ENCODE measurements around the gene TESMIN. TPM values are rescaled to one million over a fixed set of nuclear protein-coding genes. Genes with fewer than 3 reads are reported as not detected.

The TESMIN gene
- total RNA-seq, 6 donors from 2014 or later, result 0.76 to 7.3 (median 1.8) TPM

- H3K9me3 ChIP-seq, result no peaks in the 10 kb centered on the region
- no peak for ATAC-seq (ENCODE audit: low FRiP score in 2 of 2)
- peaks cover 0 to 22% (median 17%) of the 10 kb centered on the region in 4 donors for H3K27me3 ChIP-seq
Observed at GRCh38 chr11:68688881-68689280, 62.4 kb downstream of the TESMIN start.

DNA sequence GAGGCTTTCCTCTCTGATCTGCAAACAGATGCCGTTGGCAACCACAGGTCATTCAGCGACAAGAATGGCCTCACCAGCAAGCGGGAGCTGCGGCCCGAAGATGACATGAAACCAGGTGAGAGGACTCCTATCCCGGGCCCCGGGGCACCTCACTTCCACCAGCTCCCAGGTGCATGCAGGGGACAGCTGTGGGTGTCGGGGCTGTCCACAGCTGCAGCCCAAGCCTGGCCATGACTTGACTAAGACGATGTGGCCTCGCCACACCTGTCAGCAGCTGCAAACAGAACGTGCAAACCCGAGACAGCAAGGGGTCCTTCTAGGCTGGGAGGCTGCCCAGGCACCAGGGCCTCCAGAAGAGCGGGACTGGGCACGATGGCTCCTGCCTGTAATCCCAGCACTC lies 63.3 kb downstream of the TESMIN start:
- WGBS, 2 donors, result 91 to 100% methylated on average over 1 to 14 of the region's 14 CpGs
- Histone ChIP-seq H3K27me3 (peaks cover 0 to 29% (median 22%) of the 10 kb centered on the region in 4 donors), H3K36me3 (no peaks in the 10 kb centered on the region), H3K27ac (no peak overlapping the region), H3K9me3 (no peaks in the 10 kb centered on the region), H3K4me1 (peaks cover 10 to 17% (median 13%) of the 10 kb centered on the region in 4 donors), H3K4me3 (no peak overlapping the region)
- TF ChIP-seq, protein P1, sequence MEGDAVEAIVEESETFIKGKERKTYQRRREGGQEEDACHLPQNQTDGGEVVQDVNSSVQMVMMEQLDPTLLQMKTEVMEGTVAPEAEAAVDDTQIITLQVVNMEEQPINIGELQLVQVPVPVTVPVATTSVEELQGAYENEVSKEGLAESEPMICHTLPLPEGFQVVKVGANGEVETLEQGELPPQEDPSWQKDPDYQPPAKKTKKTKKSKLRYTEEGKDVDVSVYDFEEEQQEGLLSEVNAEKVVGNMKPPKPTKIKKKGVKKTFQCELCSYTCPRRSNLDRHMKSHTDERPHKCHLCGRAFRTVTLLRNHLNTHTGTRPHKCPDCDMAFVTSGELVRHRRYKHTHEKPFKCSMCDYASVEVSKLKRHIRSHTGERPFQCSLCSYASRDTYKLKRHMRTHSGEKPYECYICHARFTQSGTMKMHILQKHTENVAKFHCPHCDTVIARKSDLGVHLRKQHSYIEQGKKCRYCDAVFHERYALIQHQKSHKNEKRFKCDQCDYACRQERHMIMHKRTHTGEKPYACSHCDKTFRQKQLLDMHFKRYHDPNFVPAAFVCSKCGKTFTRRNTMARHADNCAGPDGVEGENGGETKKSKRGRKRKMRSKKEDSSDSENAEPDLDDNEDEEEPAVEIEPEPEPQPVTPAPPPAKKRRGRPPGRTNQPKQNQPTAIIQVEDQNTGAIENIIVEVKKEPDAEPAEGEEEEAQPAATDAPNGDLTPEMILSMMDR (IDR thresholded peaks at IDR 0.05), result no peak
- DNase-seq (no peak), ATAC-seq (ENCODE audit: low FRiP score in 2 of 2) (no peak)

More at GRCh38 chr11:68688881-68689280, 62.4 kb downstream of the TESMIN start:
- H3K4me3 ChIP-seq, result no peak overlapping the region
- WGBS, 2 donors, result 85 to 86% methylated on average over 12 of the region's 12 CpGs
- no peak for TF ChIP-seq EP300 (IDR thresholded peaks at IDR 0.05)
- TF ChIP-seq, protein P1 (IDR thresholded peaks at IDR 0.05), result no peak
- TF ChIP-seq POLR2A (IDR thresholded peaks at IDR 0.05), result no peak
- TF ChIP-seq POLR2AphosphoS5 (IDR thresholded peaks at IDR 0.05), result no peak
- DNase-seq, result no peak
- H3K36me3 ChIP-seq, result no peaks in the 10 kb centered on the region
- no peak overlapping the region for H3K27ac ChIP-seq
- H3K4me1 ChIP-seq, result peaks cover 10 to 15% (median 13%) of the 10 kb centered on the region in 4 donors

DNA sequence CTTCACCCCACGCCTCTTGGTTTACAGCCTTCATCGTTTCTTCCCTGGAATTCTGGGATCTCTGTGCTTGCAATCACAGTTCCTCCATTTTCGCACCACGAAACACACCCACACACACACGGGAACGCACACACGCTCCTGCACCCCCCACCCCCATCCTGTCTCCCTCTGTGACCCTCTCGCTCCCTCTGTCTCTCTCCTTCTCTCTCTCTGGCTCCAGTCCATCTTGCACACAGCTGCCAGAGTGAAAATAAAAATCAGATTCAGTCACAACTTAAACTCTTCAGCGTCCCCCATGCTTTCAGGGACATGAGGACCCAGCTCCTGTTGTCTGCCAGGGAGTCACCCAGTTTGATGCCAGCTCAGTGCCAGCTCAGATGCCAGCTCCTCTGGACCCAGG lies 64.0 kb downstream of the TESMIN start:
- H3K4me1 ChIP-seq, result peaks cover 10 to 17% (median 13%) of the 10 kb centered on the region in 4 donors
- 66 to 69% methylated on average over 9 of the region's 9 CpGs for WGBS, 2 donors
- H3K4me3 ChIP-seq, result no peak overlapping the region
- H3K27me3 ChIP-seq, result peaks cover 0 to 29% (median 22%) of the 10 kb centered on the region in 4 donors
- no peaks in the 10 kb centered on the region for H3K36me3 ChIP-seq
- no peaks in the 10 kb centered on the region for H3K9me3 ChIP-seq
- TF ChIP-seq POLR2AphosphoS5 (IDR thresholded peaks at IDR 0.05) (no peak), POLR2A (IDR thresholded peaks at IDR 0.05) (no peak), EP300 (IDR thresholded peaks at IDR 0.05) (no peak)
- TF ChIP-seq, protein P1 (IDR thresholded peaks at IDR 0.05), result no peak
- DNase-seq (no peak), ATAC-seq (ENCODE audit: low FRiP score in 2 of 2) (no peak)
- no peak overlapping the region for H3K27ac ChIP-seq

DNA sequence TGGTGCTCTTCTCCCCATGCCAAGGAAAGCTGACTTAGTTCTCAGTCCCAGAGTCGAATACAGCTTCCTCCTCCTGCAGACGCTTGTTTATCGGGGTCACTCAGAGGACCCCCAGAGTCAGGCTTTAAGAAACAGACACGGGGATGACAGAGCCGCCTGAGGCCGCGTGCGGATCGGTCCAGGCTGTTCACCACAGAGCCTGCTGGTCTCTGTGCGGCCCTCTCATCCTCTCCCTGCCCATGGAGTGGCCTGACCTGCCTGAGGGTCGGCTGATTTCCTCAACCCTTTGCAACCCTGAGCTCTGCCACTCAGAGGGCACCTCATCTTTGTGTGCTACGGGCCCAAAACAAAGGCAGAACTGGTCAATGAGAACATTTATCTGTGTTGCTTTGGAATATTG lies 64.8 kb downstream of the TESMIN start:
- TF ChIP-seq POLR2A (IDR thresholded peaks at IDR 0.05), result no peak
- TF ChIP-seq EP300 (IDR thresholded peaks at IDR 0.05), result no peak
- TF ChIP-seq, protein P1 (IDR thresholded peaks at IDR 0.05), result no peak
- TF ChIP-seq POLR2AphosphoS5 (IDR thresholded peaks at IDR 0.05), result no peak
- no peaks in the 10 kb centered on the region for H3K9me3 ChIP-seq
- no peak overlapping the region for H3K4me3 ChIP-seq
- 90 to 94% methylated on average over 10 to 12 of the region's 12 CpGs for WGBS, 2 donors
- ATAC-seq (ENCODE audit: low FRiP score in 2 of 2) (no peak), DNase-seq (no peak)
- peaks cover 10 to 17% (median 13%) of the 10 kb centered on the region in 4 donors for H3K4me1 ChIP-seq
- H3K36me3 ChIP-seq, result no peaks in the 10 kb centered on the region
- peaks cover 0 to 29% (median 22%) of the 10 kb centered on the region in 4 donors for H3K27me3 ChIP-seq
- no peak overlapping the region for H3K27ac ChIP-seq

DNA sequence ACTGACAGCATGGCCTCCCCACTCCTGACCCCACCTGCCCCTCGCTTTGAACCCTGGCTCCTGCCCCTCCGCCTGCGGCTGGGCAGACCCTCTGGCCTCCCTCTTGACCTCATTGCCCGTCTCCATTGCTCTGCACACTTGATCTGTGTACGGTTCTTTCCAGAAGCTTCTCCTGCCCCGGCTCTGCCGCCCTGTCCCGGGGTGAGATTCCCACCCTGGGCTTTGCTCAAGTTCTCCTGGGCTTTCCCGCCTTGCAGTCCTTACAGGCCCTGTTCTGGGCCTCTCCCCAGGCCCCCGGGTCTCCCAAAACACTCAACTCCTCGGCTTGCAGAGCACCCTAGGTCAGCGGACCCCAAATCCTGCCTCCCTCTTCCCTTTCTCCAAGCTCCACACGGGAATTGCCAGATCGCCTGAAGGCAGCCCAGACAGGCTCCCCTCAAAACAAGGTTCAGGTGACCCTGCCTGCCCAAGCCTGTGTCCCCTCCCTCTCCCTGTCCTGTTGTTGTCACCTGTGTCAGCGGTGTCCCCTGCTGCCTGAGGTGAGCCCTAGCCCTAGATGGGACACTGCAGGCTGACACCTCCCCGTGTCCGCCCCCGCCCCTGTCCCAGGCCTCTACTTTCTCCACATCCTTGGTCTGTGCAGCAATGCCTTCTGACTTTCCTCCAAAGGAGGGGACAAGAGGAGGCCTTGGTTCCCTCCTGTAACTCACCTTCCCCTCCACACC lies 65.5 kb downstream of the TESMIN start:
- no peak for ATAC-seq (ENCODE audit: low FRiP score in 2 of 2)

More for the DNA sequence above, 65.5 kb downstream of the TESMIN start:
- no peak for TF ChIP-seq EP300 (IDR thresholded peaks at IDR 0.05)
- TF ChIP-seq POLR2AphosphoS5 (IDR thresholded peaks at IDR 0.05), result no peak
- TF ChIP-seq POLR2A (IDR thresholded peaks at IDR 0.05), result no peak
- TF ChIP-seq, protein P1 (IDR thresholded peaks at IDR 0.05), result no peak
- Histone ChIP-seq H3K36me3 (no peaks in the 10 kb centered on the region), H3K9me3 (no peaks in the 10 kb centered on the region), H3K27me3 (peaks cover 0 to 29% (median 22%) of the 10 kb centered on the region in 4 donors), H3K4me1 (peaks cover 10 to 17% (median 13%) of the 10 kb centered on the region in 4 donors), H3K27ac (no peak overlapping the region), H3K4me3 (no peak overlapping the region)
- WGBS, 2 donors, result 89 to 93% methylated on average over 16 to 17 of the region's 18 CpGs
- DNase-seq, result no peak

All from upper lobe of left lung (tissue), 6 donors.